Fibroblast of lung (primary cell): ENCODE data around the gene THAP8. TPM values are rescaled to one million over a fixed set of nuclear protein-coding genes. Genes with fewer than 3 reads are reported as not detected.

Experiments used
- DNase-seq, 2 donors: peaks; one replicate each; pipeline versions ENCODE4 v3.0.0 to v3.0.0-alpha.2; 2010; ENCODE audit warnings: low read depth in 2 of 2
- H2AFZ ChIP-seq: 2 replicates; pipeline ENCODE4 v1.5.1; 2012; ENCODE audit warnings: low read length, control low read depth, inconsistent platforms
- H3K27ac ChIP-seq: 2 replicates; pipeline ENCODE4 v1.5.1; 2011; ENCODE audit warnings: low read length, control low read depth; ENCODE audit not compliant: insufficient read depth
- H3K27me3 ChIP-seq: 2 replicates; pipeline ENCODE4 v1.5.1; 2011; ENCODE audit warnings: mild to moderate bottlenecking, low read length; ENCODE audit not compliant: control insufficient read depth, insufficient read depth
- H3K36me3 ChIP-seq: 2 replicates; pipeline ENCODE4 v1.5.1; 2011; ENCODE audit warnings: low read length; ENCODE audit not compliant: control insufficient read depth, insufficient read depth
- H3K4me1 ChIP-seq: 2 replicates; pipeline ENCODE4 v1.5.1; 2011; ENCODE audit warnings: low read length; ENCODE audit not compliant: control insufficient read depth, insufficient read depth; ENCODE audit errors: extremely low read depth
- H3K4me2 ChIP-seq: 2 replicates; pipeline ENCODE4 v1.5.1; 2011; ENCODE audit warnings: low read length, control low read depth; ENCODE audit not compliant: insufficient read depth; ENCODE audit errors: extremely low read depth
- H3K4me3 ChIP-seq, 4 experiments: fragments of 200-600 bp in 1 of 4; sonication (generic) in 1 of 4; replicated peaks in 1 of 4; 2 replicates each; pipeline ENCODE4 v1.5.1; 2011 to 2016; ENCODE audit warnings: low read length in 4 of 4, low read depth in 3 of 4, mild to moderate bottlenecking in 3 of 4, control low read depth in 2 of 4, inconsistent platforms in 1 of 4, mixed read lengths in 1 of 4; ENCODE audit not compliant: insufficient read depth in 1 of 4; ENCODE audit errors: control extremely low read depth in 1 of 4
- H3K79me2 ChIP-seq: 2 replicates; pipeline ENCODE4 v1.5.1; 2012; ENCODE audit warnings: mild to moderate bottlenecking, low read length, inconsistent platforms; ENCODE audit not compliant: control insufficient read depth, insufficient read depth
- H3K9ac ChIP-seq: 2 replicates; pipeline ENCODE4 v1.5.1; 2011; ENCODE audit warnings: mild to moderate bottlenecking, low read length, control low read depth; ENCODE audit not compliant: insufficient read depth
- H3K9me3 ChIP-seq: 2 replicates; pipeline ENCODE4 v1.5.1; 2012; ENCODE audit warnings: low read depth, low read length; ENCODE audit not compliant: control insufficient read depth, insufficient read depth
- H4K20me1 ChIP-seq: 2 replicates; pipeline ENCODE4 v1.5.1; 2011; ENCODE audit warnings: low read length; ENCODE audit not compliant: control insufficient read depth, insufficient read depth; ENCODE audit errors: extremely low read depth
- EZH2 ChIP-seq: IDR thresholded peaks from 2 replicates; pipeline ENCODE4 v1.5.1; 2012; ENCODE audit warnings: low read length, control low read depth, mild to moderate bottlenecking; ENCODE audit errors: missing control alignments
- polyA plus RNA-seq, 2 donors: library from polyadenylated mRNA; depleted of rRNA in 1 of 2; stranded (reverse) in 1 of 2; unstranded in 1 of 2; fragments of >200 nt; gene quantifications; 2 replicates each; pipeline ENCODE4 v1.2.1, GENCODE V29; 2011 to 2012; ENCODE audit warnings: missing spikeins in 1 of 2
- total RNA-seq: library from RNA; depleted of rRNA; stranded (reverse); fragments of >200 nt; gene quantifications from 2 replicates; pipeline ENCODE4 v1.2.1, GENCODE V29; 2014
- TF ChIP-seq, protein P1 (sequence below), 2 donors: IDR thresholded peaks in 1 of 2; conservative IDR thresholded peaks in 1 of 2; 1 replicate in 1 of 2; 2 replicates in 1 of 2; pipeline ENCODE4 v1.5.1; 2011 to 2012; ENCODE audit warnings: low read length in 2 of 2, control low read depth in 1 of 2, inconsistent platforms in 1 of 2, low read depth in 1 of 2, mild to moderate bottlenecking in 1 of 2

THAP8 gene
- total and polyA plus RNA-seq, 2 donors (not counting 1 experiment from before 2014, with no cell fraction given), result 4.6 to 5.1 TPM

DNA sequence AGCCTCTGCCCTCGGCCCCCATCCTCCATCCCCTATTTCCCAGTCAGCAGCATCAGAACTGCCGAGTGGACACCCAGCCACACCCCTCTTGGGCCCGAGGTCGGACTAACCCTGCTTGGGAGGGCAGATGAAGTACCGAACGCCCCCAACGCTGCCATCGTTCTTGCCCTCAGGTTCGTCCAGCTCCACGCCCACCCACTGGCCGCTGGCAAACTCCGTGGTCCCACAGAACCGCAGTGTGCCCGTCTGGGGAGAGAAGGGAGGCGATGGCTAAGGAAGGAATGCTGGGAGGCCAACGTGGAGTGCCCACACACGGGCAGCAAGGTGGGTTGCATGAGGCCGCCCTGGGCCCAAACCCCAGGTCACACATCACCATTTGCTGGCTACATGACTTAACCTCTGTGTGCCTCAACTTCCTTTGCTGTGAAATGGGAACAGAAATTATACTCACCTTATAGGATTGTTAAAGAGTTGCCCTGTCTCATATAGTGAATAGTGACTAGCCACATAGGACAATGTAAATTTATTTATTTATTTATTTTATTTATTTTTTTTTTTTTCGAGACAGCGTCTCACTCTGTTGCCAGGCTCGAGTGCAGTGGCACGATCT lies 34.9 kb downstream of the THAP8 start:
- Histone ChIP-seq H3K79me2 (no peaks in the 10 kb centered on the region), H3K4me1 (peaks cover 6% of the 10 kb centered on the region), H3K4me2 (no peak overlapping the region), H3K4me3 (no peak overlapping the region), H3K9ac (no peak overlapping the region), H4K20me1 (no peaks in the 10 kb centered on the region), H3K9me3 (no peaks in the 10 kb centered on the region), H3K36me3 (peaks cover 25% of the 10 kb centered on the region), H3K27ac (no peak overlapping the region), H3K27me3 (no peaks in the 10 kb centered on the region), H2AFZ (no peak overlapping the region)
- DNase-seq, result no peak
- TF ChIP-seq EZH2, result no peak
- TF ChIP-seq, protein P1, sequence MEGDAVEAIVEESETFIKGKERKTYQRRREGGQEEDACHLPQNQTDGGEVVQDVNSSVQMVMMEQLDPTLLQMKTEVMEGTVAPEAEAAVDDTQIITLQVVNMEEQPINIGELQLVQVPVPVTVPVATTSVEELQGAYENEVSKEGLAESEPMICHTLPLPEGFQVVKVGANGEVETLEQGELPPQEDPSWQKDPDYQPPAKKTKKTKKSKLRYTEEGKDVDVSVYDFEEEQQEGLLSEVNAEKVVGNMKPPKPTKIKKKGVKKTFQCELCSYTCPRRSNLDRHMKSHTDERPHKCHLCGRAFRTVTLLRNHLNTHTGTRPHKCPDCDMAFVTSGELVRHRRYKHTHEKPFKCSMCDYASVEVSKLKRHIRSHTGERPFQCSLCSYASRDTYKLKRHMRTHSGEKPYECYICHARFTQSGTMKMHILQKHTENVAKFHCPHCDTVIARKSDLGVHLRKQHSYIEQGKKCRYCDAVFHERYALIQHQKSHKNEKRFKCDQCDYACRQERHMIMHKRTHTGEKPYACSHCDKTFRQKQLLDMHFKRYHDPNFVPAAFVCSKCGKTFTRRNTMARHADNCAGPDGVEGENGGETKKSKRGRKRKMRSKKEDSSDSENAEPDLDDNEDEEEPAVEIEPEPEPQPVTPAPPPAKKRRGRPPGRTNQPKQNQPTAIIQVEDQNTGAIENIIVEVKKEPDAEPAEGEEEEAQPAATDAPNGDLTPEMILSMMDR (conservative IDR thresholded peaks at IDR 0.05 in 1 of 2, IDR thresholded peaks at IDR 0.05 in 1 of 2; ENCODE audit: low read depth in 1 of 2, low read length in 2 of 2), result no peak

DNA sequence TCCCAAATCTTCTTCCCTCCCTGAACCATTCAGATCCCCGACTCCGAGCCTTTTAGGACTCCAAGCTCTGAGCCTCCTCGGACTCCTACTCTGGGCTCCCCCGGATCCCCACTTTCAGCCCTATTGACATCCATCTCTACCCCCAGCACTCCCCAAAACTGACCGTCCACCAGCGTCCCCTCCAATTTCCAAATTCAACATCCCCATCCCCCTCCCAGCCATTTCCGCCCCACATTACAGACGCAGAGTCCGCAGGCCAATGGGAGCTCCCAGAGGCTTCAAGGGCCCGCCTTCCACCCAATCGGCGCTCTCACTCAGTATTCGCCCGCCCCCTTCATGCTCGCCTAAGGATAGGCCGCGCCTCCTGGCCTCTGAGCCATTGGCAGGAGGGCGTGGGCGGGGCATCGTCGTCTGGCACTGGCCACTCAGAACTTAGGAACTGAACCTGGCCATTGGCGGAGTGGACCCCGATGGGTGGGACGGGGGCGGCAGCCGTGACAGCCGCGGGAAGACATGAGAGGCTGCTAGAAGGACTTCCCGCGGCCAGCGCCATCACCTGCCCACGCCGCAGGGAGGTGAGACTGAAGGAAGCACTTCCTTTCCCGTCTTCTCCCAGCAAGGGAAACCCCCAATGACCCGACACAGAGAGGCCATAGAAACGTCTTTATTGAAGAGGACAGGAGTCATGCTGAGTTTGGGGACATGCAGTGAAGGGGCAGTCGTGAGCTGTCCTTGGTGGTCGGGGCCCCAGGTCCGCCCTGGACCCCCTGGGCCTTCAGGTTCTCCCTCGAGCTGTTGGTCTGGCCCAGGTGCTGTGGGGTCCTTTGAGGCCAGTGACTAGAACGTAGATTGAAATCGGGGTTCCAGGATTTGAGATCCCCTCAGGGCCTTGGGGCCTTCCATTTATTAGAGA lies 39.8 kb downstream of the THAP8 start, which contains the start of gene ALKBH6:
Gene ALKBH6, minus strand, starts transcription at position 202 of the 913 bp plus-strand sequence. CDS start 816 bp downstream, outside the sequence.
- peak within 1 kb of the TSS; percentile 78 for H3K27ac ChIP-seq
- TF ChIP-seq EZH2, result no peak
- TF ChIP-seq, protein P1 (conservative IDR thresholded peaks at IDR 0.05 in 1 of 2, IDR thresholded peaks at IDR 0.05 in 1 of 2; ENCODE audit: low read depth in 1 of 2, low read length in 2 of 2), result no peak

More for the DNA sequence above, 39.8 kb downstream of the THAP8 start, which contains the start of gene ALKBH6:
- Histone ChIP-seq H3K4me3 (peak within 1 kb of the TSS; percentile 85 to 97 (median 87)), H3K4me2 (peak within 1 kb of the TSS; percentile 98), H3K4me1 (peaks cover 12% of the 10 kb centered on the region), H3K79me2 (peaks cover 4% of the 10 kb centered on the region), H2AFZ (peak within 1 kb of the TSS; percentile 86), H4K20me1 (no peaks in the 10 kb centered on the region), H3K27me3 (no peaks in the 10 kb centered on the region), H3K9me3 (no peaks in the 10 kb centered on the region), H3K9ac (peak within 1 kb of the TSS; percentile 78), H3K36me3 (peaks cover 19% of the 10 kb centered on the region)
- peak; percentile 97 to 98 for DNase-seq
